Loucy (cell line): Measurements from ENCODE around the gene ADAP2.

Experiments
- CTCF ChIP-seq: fragments of 200-600 bp; sonication (generic); conservative IDR thresholded peaks from 2 replicates; pipeline ENCODE4 v1.5.1; 2014; ENCODE audit warnings: mild to moderate bottlenecking, antibody characterized with exemption, low read length
- EZH2phosphoT487 ChIP-seq: fragments of 200-600 bp; IDR thresholded peaks from 2 replicates; pipeline ENCODE4 v1.6.1; 2018; ENCODE audit warnings: antibody characterized with exemption, mild to moderate bottlenecking, moderate library complexity, borderline replicate concordance

DNA sequence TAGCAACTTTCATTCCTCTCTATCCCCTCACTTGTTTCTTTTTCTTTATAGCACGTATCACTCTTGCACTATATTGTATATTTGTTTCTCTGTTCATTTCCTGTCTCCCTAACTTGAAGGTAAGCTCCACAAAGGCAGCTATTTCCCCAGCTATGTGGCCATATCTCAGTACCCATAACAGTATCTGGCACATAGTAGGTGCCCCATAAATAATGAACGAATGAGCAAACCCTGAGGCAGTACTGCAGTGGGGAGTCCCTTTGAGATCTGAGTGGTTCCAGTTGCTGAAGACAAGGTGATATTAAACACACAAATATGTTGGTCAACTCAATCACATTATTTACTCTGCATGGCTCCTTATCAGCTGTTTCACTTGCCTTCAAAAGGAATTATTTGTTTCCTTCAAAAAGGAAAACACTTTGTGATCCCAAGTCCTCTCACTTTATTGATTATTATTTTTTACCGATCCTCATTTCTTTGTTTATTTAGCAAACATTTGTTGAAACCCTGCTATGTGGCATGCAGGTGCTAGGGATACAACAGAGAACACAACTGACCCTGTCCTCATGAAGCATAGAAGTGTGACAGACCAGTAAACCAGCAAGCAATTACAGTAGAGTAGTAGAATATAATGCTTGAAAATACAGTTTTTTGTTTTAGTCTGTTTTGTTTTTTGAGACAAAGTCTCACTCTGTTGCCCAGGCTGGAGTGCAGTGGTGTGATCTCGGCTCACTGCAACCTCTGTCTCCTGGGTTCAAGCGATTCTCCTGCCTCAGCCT, 5.7 kb upstream of the ADAP2 start:
- TF ChIP-seq CTCF (no peak), EZH2phosphoT487 (no peak)
